Epithelial cell of proximal tubule (primary cell): ENCODE measurements around the gene TNRC6C. TPM values are rescaled to one million over a fixed set of nuclear protein-coding genes. Genes with fewer than 3 reads are reported as not detected.
A peak's percentile ranks its signal among the peaks of the same experiment; 100 is the strongest.

Source experiments
- DNase-seq: peaks from one replicate; pipeline ENCODE4 v3.0.0-alpha.2; 2011; ENCODE audit warnings: low read depth
- H3K4me3 ChIP-seq: 2 replicates; pipeline ENCODE4 v1.5.1; 2011; ENCODE audit warnings: low read depth, mild to moderate bottlenecking, low read length
- total RNA-seq: library from RNA; depleted of rRNA; stranded (reverse); fragments of >200 nt; gene quantifications from 2 replicates; pipeline ENCODE4 v1.2.3, GENCODE V29; 2015
- TF ChIP-seq, protein P1 (sequence below): conservative IDR thresholded peaks from 2 replicates; pipeline ENCODE4 v1.5.1; 2012; ENCODE audit warnings: low read depth, mild to moderate bottlenecking, low read length

Gene TNRC6C
- total RNA-seq, 1 donor from 2014 or later = 5.3 TPM

DNA sequence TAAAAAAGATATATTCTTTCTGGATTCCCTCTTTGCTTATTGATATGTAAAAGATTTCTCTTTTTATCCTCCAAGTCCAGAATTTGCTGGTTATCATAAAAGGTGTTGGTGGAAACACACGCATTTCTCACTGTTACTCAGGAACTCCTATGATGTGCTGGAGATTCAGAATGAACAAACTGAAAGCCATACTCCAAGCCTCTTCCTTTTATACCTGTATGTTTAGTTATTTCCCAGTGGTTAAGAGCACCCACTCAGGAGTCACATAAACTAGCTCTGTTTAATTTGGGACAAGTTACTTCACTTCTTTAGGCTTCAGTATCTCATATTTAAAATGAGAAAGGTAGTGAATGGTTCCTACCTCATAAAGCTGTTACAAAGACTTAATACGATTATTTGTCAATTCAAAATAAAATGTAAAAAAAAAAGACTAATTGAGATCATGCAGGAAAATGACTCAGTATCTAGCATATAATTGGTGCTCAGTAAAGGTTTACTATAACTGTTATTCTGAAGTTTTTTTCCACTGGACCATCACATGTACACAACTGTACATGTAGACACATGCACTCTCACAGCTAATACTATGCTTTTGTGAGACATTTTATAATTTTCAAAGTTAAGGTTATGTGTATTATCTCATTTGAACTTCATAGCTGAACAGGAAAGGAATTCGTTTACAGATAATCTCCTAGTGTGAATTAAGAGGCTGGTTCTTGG, 47.1 kb downstream of the TNRC6C start:
- no peak overlapping the region for H3K4me3 ChIP-seq
- TF ChIP-seq, protein P1, sequence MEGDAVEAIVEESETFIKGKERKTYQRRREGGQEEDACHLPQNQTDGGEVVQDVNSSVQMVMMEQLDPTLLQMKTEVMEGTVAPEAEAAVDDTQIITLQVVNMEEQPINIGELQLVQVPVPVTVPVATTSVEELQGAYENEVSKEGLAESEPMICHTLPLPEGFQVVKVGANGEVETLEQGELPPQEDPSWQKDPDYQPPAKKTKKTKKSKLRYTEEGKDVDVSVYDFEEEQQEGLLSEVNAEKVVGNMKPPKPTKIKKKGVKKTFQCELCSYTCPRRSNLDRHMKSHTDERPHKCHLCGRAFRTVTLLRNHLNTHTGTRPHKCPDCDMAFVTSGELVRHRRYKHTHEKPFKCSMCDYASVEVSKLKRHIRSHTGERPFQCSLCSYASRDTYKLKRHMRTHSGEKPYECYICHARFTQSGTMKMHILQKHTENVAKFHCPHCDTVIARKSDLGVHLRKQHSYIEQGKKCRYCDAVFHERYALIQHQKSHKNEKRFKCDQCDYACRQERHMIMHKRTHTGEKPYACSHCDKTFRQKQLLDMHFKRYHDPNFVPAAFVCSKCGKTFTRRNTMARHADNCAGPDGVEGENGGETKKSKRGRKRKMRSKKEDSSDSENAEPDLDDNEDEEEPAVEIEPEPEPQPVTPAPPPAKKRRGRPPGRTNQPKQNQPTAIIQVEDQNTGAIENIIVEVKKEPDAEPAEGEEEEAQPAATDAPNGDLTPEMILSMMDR = no peak
- no peak for DNase-seq

DNA sequence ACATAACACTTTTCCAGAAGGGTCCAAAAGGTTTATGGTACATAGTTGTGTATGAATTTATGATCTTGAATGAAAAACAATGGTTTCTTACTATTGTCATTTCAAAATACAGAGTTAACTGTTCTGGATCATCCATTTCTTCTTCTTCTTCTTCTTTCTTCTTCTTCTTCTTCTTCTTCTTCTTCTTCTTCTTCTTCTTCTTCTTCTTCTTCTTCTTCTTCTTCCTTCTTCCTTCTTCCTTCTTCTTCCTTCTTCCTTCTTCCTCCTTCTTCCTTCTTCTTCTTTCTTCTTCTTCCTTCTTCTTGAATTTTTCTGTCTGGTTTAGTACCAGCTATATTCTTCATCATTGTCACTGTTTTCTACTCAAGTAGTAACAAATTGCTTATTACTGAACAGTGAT, 47.8 kb downstream of the TNRC6C start:
- DNase-seq = no peak
- TF ChIP-seq, protein P1 = no peak
- no peak overlapping the region for H3K4me3 ChIP-seq

DNA sequence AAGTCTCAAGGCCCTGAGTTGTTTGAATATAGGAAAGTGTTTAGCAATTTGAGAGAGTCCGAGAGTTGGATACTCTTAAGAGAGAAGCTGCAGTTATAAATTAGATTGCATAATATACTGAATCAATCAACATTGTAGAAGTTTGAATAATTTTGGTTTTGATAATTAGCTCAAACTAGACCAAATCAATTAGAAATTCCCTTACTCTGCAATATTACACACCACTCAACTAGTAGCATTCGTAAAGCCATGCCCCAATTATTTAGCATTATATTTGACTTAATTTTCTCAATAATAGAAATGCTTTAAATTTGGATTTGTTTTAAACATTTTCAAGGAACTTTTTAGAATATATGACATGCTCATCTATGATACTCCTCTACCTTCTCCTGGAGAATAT, 49.1 kb downstream of the TNRC6C start:
- TF ChIP-seq, protein P1 = no peak
- DNase-seq = no peak
- no peak overlapping the region for H3K4me3 ChIP-seq

DNA sequence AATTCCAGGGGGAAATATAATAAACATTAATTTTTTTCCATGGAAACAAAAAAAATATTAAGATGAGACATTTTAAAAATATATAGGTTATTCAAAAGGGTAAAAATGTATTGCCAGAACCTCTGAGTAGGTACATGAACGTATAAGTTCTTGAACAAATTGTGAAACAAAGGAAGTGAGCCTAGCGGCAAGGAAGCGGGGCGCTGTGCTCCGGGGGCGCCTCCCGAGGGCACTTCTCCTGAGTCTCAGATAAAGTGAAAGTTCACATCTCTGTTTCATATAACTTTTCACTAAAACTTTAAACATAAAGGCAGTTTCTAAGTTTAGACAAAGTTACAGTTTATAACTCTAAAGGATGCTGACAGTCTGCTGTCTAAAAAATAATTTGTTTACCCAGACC, 52.3 kb downstream of the TNRC6C start:
- no peak overlapping the region for H3K4me3 ChIP-seq
- no peak for DNase-seq
- TF ChIP-seq, protein P1 = no peak

DNA sequence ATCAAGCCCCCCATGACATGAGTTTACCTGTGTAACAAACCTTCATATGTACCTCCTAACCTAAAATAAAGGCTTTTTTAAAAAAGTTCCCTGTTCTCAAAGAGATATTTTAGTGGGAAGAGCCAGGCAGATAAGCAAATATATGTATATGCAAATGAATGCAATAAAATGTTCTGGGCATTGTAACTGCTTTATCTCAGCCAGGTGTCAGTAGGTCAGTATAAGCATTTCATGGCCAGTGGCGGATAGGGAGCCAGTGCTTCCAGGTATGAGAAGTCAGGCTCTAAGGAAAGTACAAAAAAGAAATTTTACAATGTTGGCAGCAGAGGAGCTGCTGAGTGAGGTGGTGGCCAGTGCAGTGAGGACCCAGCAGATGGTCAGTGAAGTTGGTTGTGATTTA, 53.9 kb downstream of the TNRC6C start:
- no peak for DNase-seq
- TF ChIP-seq, protein P1 = no peak
- no peak overlapping the region for H3K4me3 ChIP-seq

DNA sequence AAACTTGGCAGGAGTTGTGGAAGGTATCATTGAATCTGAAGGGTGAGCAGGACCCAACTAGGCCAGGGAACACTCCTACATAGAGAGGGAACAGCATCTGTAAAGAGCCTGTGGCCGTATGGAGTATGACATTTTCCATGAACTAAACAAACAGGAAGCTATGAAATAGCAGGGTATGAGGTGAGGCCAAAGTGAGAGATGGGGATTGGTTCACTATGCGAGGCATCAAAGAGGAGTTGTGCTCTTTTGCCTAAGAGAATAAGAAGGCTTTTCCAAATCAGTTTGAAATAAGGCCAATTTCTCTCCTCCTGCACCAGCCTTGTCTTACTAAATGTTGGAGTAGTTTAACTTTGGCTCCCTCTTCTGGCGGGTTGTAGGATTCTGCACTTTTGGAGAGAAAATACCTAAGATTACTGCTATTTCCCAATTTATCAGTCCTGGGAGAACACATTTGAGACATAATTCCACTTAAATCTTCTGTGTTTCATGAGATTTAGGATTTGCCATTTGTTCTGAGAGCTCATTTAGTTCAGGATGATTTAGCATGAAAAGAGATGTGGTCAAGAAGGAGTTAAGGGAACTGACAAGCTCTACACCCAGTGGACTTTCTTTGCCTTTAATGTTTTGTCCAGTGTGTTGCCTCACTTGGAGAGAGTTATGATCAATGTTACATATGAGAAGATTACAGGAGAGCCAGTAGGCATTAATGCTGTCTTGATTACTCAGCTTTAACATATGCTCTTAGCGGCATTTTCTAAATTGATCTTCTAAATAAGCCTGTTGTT, 55.4 kb downstream of the TNRC6C start:
- no peak overlapping the region for H3K4me3 ChIP-seq
- TF ChIP-seq, protein P1 = peak; percentile 85
- DNase-seq = no peak
